HG02763 (cell line): ENCODE data around the gene FLRT1.
A peak's percentile ranks its signal among the peaks of the same experiment; 100 is the strongest.

Experiments
- ATAC-seq: cut with Tn5 transposase; IDR thresholded peaks from one replicate; pipeline ENCODE4 v1.9.1; 2021; ENCODE audit warnings: mild to moderate bottlenecking, moderate library complexity; ENCODE audit not compliant: unreplicated experiment

Gene FLRT1, protein sequence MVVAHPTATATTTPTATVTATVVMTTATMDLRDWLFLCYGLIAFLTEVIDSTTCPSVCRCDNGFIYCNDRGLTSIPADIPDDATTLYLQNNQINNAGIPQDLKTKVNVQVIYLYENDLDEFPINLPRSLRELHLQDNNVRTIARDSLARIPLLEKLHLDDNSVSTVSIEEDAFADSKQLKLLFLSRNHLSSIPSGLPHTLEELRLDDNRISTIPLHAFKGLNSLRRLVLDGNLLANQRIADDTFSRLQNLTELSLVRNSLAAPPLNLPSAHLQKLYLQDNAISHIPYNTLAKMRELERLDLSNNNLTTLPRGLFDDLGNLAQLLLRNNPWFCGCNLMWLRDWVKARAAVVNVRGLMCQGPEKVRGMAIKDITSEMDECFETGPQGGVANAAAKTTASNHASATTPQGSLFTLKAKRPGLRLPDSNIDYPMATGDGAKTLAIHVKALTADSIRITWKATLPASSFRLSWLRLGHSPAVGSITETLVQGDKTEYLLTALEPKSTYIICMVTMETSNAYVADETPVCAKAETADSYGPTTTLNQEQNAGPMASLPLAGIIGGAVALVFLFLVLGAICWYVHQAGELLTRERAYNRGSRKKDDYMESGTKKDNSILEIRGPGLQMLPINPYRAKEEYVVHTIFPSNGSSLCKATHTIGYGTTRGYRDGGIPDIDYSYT

DNA sequence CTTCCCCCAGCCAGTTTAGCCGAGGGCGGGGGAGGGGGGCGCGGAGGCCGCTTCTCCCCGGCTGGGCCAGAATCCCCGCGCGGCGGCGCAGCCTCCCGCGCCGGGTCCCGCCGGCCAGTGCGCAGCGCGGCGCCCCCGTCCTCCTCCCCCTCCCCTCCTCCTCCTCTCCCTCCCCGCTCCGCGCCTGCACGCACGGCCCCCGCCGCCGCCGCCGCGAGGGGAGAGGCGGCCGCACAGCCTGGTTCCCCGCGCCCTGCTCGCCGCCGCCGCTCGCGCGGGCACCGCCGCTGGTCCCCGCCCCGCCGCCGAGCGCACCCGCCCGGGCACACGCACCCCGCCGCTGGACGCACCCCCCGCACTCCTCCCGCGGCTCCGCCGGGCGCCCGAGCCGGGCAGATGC, at the start of gene FLRT1:
Gene FLRT1, plus strand, starts transcription at position 356 of the 400 bp plus-strand sequence. CDS start 80,337 bp downstream, outside the sequence.
- no peak for ATAC-seq

DNA sequence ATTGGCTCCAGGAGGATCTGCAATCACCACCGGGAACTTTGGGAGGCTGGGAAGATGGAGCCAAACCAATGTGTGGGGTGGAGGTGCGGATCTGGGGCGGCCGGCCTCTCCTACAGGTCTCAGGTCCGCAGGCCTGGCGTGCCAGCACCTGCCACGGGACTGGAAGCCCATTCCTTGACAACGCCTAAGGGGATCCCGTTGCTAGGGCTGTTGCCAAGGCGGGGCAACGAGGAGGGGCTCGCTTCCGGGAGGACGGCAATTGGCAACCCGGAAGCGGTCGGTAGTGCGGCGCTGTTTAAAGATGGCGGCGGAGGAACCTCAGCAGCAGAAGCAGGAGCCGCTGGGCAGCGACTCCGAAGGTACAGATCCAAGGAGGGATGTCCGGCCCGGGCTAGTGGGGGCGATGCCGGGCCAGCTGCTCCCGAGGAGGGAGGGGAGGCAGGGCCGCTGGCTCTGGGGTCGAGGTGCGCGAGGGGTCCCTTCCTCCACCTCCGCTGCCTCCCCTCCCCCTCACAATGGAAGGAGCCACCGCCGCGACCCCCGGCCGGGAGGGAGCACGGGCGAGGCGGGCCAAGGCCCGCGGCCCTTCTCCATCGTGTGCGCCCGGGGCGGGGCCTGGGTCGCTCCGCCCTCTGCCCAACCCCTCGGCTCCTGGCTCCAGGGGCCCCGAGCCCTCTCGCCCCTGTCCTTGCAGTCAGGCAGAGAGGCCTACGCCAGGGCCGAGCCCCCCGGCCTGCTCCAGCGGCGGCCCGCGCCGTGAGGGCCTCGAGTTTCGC, 49.4 kb upstream of the FLRT1 start, which contains the start of gene OTUB1:
Gene OTUB1, plus strand, starts transcription at position 283 of the 776 bp plus-strand sequence. Its CDS starts 19 bp downstream, at position 302.
- peak; percentile 78 for ATAC-seq

DNA sequence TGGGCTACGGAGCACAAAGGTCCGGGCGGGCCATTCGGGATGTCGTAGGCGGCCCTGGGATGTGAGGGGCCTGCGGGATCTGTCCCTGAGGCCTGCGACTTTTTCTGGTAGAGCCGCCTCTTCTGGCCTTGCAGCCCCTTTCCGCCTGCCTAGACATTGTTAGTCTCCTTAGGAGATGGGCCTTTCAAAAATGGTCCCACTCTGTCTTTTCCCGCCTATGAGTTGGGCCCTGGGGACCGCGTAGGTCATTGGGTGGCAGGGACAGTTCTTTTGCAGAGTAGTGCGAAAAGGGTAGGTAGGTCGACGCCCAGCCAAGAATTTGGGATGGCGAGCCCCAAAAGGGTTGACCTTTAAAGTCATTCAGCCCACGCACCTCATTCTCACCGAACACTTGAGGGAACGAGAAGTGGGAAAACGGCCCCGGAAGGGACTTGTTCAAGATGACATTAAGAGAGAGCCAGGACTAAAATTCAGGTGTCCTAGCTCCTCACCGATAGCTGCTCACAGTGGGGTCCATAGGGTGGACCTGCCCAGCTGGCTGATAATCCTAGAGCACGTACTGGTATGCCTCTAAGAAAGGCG, 48.7 kb upstream of the FLRT1 start:
- ATAC-seq: no peak

- ATAC-seq: no peak
These were observed 44.2 kb upstream of the FLRT1 start for GRCh38 chr11:63991558-63991957.

- ATAC-seq: no peak
These were observed 42.6 kb upstream of the FLRT1 start for GRCh38 chr11:63993100-63993499.

DNA sequence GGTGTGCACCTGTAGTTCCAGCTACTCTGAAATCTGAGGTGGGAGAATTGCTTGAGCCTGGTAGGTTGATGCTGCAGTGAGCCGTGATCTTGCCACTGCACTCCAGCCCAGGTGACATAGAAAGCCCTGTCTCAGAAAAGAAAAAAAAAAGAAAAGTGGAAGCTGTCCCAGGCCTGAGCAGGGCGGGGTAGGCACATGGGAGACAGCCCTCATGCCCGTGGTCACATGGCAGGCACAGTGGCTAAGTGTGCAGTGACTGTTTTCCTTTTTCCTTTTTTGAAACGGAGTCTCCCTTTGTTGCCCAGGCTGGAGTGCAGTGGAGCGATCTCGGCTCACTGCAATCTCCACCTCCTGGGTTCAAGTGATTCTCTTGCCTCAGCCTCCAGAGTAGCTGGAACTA, 41.7 kb upstream of the FLRT1 start:
- no peak for ATAC-seq

- ATAC-seq: no peak
These were observed 39.2 kb upstream of the FLRT1 start for GRCh38 chr11:63996512-63996911.

- no peak for ATAC-seq
These were observed 38.5 kb upstream of the FLRT1 start for GRCh38 chr11:63997104-63997700.

- ATAC-seq: no peak
These were observed 37.9 kb upstream of the FLRT1 start for GRCh38 chr11:63997801-63998337.

GRCh38 chr11:63998558-63999348, 37.0 kb upstream of the FLRT1 start:
- no peak for ATAC-seq

- no peak for ATAC-seq
These were observed 36.2 kb upstream of the FLRT1 start for GRCh38 chr11:63999349-64000025.

DNA sequence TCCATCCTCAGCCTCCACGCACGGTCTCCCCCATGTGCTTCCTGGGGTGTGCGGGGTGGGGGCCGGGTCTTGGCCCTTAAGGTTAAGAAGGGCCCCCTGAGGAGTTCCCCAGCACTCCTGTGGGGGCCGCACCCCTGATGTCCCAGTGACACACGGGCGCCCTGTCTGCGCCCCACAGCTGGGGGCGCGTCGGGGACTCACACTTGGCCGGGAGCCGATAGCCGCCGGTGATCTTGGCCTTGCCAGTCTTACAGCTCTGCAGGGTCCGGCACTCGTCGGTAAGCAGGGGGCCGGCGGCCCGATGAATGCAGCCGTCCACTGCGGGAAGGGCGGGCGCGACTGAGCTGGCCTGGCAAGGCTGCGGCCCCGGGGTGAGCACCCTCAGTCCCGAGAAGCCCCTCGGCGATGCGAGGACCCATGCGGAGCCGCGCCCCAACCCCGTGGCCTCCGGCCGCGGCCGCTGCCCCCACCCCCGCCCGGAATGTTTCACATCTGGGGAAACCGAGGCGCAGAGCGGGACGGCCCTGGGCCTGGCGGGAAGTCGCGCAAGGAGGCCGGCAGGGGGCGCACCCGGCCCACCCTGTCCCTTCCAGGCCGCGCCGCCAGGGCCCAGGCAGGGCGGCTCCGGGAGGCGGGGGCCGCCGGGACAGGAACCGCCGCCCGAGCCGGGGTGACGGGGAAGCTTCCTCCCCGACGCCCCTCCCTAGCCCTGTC, 35.5 kb upstream of the FLRT1 start:
- ATAC-seq: no peak

- ATAC-seq: no peak
These were observed 34.8 kb upstream of the FLRT1 start for GRCh38 chr11:64000740-64001483.

DNA sequence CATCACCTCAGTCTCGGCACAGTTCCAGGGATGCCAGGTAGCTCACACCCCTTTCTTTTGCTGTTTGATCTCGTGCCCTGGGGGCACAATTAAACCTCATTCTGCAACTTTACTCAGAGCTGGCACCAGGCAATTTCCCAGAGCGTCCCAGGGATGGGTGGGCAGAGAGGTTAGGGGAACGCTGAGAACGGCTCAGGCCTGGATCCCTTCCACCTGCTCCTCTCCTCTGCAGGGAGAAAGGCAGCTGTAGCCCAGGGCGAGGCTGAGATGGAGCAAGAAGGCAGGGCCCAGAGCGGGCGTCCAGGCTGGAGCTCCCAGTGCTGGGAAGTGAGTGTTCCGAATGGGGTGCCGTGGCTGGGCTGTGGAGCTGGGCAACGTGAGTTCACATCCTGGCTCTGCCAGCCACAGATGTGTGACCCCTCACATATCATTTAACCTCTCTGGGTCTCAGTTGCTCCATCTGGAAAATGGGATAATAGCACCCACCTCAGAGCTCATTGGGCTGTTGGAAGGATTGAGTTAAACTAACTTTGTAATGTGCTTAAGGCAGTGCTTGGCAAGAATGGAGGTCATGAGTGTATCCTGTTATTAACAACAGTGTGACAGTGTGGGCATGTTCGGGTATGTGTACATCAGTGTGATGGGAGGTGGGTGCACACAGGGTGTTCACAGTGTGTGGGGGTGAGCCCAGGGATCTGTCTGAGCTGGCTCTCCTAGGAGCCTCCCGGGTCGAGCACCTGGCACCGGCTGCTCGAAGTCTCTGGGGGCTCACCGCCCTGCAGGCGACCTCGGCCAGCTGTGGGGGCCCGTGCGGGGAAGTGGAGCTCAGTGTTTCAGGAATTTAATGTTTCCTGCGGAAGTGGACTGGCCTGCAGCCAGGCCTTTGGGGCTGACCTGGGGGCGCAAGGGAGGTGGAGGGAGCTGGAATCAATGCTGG, 34.0 kb upstream of the FLRT1 start:
- ATAC-seq: no peak

DNA sequence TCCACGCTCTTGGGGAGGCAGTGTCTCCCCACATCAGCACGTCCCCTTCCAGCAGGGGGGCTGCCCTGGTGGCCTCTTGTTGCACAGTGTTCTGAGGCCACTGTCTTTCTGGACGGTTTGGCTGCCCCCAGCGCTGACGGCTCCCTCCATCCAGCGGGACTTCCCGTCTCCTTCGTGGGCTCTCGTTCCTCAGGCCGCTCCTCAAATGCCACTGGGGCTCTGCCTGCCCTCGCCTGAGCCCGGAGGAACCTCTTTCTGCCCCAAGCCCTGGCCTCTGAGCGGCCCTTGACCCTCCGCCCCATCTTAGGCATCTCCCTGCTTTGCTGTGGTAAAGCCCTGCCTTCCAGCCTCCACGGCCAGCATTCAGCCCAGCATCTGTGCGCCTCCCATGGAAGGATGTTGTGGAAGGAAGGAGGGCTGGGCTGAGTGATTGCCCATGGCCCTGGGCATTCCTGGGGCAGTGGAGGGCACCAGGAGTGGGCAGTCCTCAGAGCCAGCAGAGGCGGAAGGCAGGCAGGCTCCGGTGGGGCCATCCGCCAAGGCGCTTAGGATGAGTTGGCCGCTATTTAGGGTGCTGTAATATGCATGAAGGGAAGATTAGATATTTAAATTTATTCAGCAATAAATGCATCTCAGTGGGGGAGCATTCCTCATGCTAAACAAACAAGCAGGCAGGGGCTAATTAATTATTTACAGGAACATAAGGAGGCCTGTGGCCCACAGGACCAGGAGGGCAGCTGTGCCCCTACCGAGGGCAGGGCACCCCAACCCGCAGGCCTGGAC, 31.7 kb upstream of the FLRT1 start:
- ATAC-seq: no peak

DNA sequence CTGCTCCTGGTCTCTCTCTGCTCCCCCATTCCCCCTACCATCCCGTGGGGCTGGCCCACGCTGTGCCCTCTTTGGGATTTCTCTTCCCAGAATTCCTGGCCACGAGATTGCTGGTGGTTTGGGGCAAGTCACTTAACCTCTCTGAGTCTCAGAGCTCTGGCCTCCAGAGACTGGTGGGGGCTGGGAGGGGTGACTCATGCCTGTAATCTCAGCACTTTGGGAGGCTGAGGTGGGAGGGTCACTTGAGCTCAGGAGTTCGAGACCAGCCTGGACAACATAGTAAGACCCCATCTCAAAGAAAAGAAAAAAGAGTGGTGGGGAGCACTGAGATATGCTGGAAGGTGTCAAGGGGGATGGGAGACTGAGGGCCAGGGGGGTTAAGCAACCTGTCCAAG, 31.1 kb upstream of the FLRT1 start:
- no peak for ATAC-seq
